Stomach (tissue), 9 donors: ENCODE results near the gene CYP27C1. TPM values are rescaled to one million over a fixed set of nuclear protein-coding genes. Genes with fewer than 3 reads are reported as not detected.

ENCODE experiments used
- DNase-seq, 2 donors: peaks; one replicate each; pipeline versions ENCODE4 v3.0.0 to v3.0.0-alpha.2; 2013 to 2019
- H3K27ac ChIP-seq, 5 donors: fragments of 200-600 bp in 4 of 5; sonication (generic) in 4 of 5; one replicate each; pipeline ENCODE4 v1.5.1; 2013 to 2019; ENCODE audit warnings: mild to moderate bottlenecking in 1 of 5, moderate library complexity in 1 of 5
- H3K27me3 ChIP-seq, 3 donors: fragments of 200-600 bp; sonication (generic); one replicate each; pipeline ENCODE4 v1.5.1; 2017 to 2019; ENCODE audit warnings: mixed run types in 1 of 3
- H3K36me3 ChIP-seq, 4 donors: fragments of 200-600 bp; sonication (generic); 1 replicate in 3 of 4; 2 replicates in 1 of 4; pipeline ENCODE4 v1.5.1; 2016 to 2019
- H3K4me1 ChIP-seq, 4 donors: fragments of 200-600 bp; sonication (generic); one replicate each; pipeline ENCODE4 v1.5.1; 2016 to 2019
- H3K4me3 ChIP-seq, 4 donors: fragments of 200-600 bp; sonication (generic) in 3 of 4; one replicate each; pipeline ENCODE4 v1.5.1; 2016 to 2019; ENCODE audit warnings: mild to moderate bottlenecking in 1 of 4
- H3K9me3 ChIP-seq, 4 donors: fragments of 200-600 bp; sonication (generic); one replicate each; pipeline ENCODE4 v1.5.1; 2016 to 2019
- EP300 ChIP-seq: sonication (generic); formaldehyde crosslinking; IDR thresholded peaks from one replicate; pipeline ENCODE4 v1.6.1; 2017; ENCODE audit warnings: antibody characterized with exemption
- POLR2A ChIP-seq, 4 donors: fragments of 450-650 bp; IDR thresholded peaks; one replicate each; pipeline ENCODE4 v1.6.1; 2016; ENCODE audit warnings: antibody characterized with exemption in 4 of 4, control low read depth in 2 of 4, mild to moderate bottlenecking in 1 of 4, moderate library complexity in 1 of 4
- POLR2AphosphoS5 ChIP-seq, 3 donors: sonication (generic); formaldehyde crosslinking; IDR thresholded peaks; one replicate each; pipeline ENCODE4 v1.6.1; 2016; ENCODE audit warnings: antibody characterized with exemption in 3 of 3
- WGBS, 5 donors: extraction: QIAGEN DNeasy Blood & Tissue Kit in 3 of 5; methylation state at CpG; one replicate each; pipeline versions ENCODE4 v1.1.5 to v1.1.7; 2013 to 2018; 5-methylcytosine and 5-hydroxymethylcytosine counted together
- intact Hi-C: fragments of 100-400 bp; cut with DNase I; formaldehyde crosslinking; loops from one replicate; pipeline ENCODE4 v1.15.1; 2023; ENCODE audit warnings: low total_unique reads
- polyA plus RNA-seq, 3 donors: library from polyadenylated mRNA; stranded (reverse); fragments of 200-250 nt; gene quantifications; one replicate each; pipeline ENCODE4 v1.2.3, GENCODE V29; 2013
- total RNA-seq, 5 donors: library from RNA; depleted of rRNA; stranded (reverse); fragments of >200 nt; gene quantifications; one replicate each; pipeline versions ENCODE4 v1.1.0 to v1.2.3, GENCODE V29; 2014 to 2016
- TF ChIP-seq, protein P1 (sequence below), 7 experiments: fragments of 450-650 bp in 4 of 7; fragments of 200-600 bp in 3 of 7; sonication (generic) in 3 of 7; IDR thresholded peaks; one replicate each; pipeline ENCODE4 v1.5.1; 2016 to 2019; ENCODE audit warnings: antibody characterized with exemption in 7 of 7, control low read depth in 2 of 7, mild to moderate bottlenecking in 1 of 7
- donor health status: healthy with polysubstance abuse.
- donor health status: Bipolar disorder and iron deficiency.
- donor health status: healthy.

CYP27C1 gene
- total and polyA plus RNA-seq, 8 donors = 0.25 to 3.5 (median 0.40) TPM; not detected in 4

DNA sequence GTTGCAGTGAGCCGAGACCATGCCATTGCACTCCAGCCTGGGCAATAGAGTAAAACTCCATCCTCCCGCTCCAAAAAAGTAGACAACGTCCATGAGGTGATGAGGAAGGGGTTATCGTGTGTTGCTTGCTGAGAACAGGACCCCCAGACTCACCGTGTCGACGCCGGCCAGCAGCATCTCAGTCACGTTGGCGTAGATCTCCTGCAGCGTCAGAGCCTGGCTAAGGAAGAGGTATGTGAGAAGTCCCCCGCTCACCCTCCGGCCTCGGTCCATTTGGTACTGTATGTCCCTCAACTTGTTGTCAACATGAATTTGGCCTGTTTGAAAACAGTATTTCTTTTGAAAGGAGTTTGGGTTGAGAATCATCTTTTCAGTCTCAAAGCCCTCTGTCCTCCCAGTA is 20.9 kb downstream of the CYP27C1 start:
- TF ChIP-seq EP300 (no peak), POLR2A (IDR thresholded peaks at IDR 0.05) (no peak), POLR2AphosphoS5 (IDR thresholded peaks at IDR 0.05) (no peak)
- TF ChIP-seq, protein P1, sequence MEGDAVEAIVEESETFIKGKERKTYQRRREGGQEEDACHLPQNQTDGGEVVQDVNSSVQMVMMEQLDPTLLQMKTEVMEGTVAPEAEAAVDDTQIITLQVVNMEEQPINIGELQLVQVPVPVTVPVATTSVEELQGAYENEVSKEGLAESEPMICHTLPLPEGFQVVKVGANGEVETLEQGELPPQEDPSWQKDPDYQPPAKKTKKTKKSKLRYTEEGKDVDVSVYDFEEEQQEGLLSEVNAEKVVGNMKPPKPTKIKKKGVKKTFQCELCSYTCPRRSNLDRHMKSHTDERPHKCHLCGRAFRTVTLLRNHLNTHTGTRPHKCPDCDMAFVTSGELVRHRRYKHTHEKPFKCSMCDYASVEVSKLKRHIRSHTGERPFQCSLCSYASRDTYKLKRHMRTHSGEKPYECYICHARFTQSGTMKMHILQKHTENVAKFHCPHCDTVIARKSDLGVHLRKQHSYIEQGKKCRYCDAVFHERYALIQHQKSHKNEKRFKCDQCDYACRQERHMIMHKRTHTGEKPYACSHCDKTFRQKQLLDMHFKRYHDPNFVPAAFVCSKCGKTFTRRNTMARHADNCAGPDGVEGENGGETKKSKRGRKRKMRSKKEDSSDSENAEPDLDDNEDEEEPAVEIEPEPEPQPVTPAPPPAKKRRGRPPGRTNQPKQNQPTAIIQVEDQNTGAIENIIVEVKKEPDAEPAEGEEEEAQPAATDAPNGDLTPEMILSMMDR (IDR thresholded peaks at IDR 0.05) = no peak
- Histone ChIP-seq H3K27ac (no peak overlapping the region), H3K36me3 (no peaks in the 10 kb centered on the region), H3K9me3 (no peaks in the 10 kb centered on the region), H3K4me1 (peaks cover 0 to 3% (median 1%) of the 10 kb centered on the region in 4 donors), H3K27me3 (no peaks in the 10 kb centered on the region), H3K4me3 (no peak overlapping the region)
- WGBS, 5 donors = 85 to 95% (median 90%) methylated on average over 12 to 14 of the region's 14 CpGs
- intact Hi-C loops = no loop called here
- no peak for DNase-seq

DNA sequence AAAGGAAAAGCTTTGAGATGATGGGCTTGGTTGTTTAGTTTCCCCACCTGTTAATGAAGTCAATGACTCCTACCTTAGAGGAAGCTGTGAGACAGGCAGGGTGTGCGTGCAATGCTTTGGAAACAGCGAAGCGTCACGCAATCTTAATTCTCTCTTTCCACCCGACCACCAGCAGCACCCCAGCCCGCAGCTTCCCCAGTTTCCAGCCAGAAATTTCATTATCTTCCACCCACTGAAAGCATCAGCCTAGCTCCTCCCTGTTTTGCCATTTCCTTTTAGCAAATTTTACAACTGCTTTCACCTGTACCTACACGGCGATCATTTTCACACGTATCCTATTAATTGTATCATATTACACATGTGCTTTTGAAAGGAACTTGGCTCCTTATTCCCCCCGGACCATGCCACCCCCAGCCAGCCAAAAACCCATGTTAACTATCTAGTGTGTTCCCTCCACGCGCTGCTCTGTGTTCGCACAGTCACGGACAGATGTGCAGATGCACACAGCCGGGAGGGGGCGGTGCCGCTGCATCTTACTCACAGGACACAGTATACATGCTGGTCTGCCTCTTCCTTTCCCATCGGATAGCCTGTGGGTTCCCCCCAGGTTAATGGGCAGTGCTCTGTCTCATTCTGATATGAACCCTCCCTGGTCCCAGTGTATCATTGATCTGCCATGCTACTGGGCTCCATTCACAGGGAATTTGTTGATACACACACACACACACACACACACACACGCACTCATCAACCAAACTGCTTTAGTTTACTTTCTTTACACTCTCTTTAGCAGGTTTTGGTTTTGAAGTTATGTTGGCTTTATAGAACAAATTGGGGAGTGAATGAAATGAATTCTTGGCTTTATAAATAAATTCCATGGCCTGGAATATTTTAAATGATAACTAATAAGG is 22.4 kb downstream of the CYP27C1 start:
- H3K27ac ChIP-seq = no peak overlapping the region
- H3K36me3 ChIP-seq = no peaks in the 10 kb centered on the region
- H3K4me1 ChIP-seq = peaks cover 0 to 14% (median 5%) of the 10 kb centered on the region in 4 donors
- no peaks in the 10 kb centered on the region for H3K9me3 ChIP-seq
- intact Hi-C loops = no loop called here
- 51 to 66% (median 60%) methylated on average over 19 of the region's 19 CpGs for WGBS, 5 donors
- TF ChIP-seq POLR2A (IDR thresholded peaks at IDR 0.05) (no peak), EP300 (no peak), POLR2AphosphoS5 (IDR thresholded peaks at IDR 0.05) (no peak)
- TF ChIP-seq, protein P1 (IDR thresholded peaks at IDR 0.05) = peak in 5 of 7 experiments; percentile 31 to 48 (median 39)
- H3K27me3 ChIP-seq = no peaks in the 10 kb centered on the region
- H3K4me3 ChIP-seq = no peak overlapping the region
- DNase-seq = peak; percentile 69 to 80

DNA sequence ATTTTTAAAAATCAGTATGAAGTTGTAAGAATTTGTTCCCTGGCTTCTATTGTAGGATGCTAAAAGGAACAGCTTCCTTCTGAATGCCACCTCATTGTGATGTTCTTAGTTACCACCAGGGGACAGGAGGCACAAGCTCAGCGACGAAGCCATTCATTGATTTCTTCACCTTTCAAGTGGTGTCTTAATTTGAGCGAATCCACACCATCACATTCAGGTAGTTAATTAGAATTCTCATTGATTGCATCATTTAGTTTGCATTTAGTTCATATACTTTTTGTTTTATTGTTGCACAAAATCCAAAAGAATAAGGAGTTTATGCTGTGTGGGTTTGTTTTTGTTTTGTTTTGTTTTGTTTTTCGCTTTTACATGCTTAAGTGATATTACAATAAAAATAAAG is 23.1 kb downstream of the CYP27C1 start:
- no peaks in the 10 kb centered on the region for H3K36me3 ChIP-seq
- no peaks in the 10 kb centered on the region for H3K27me3 ChIP-seq
- no peak for DNase-seq
- peaks cover 0 to 14% (median 5%) of the 10 kb centered on the region in 4 donors for H3K4me1 ChIP-seq
- intact Hi-C loops = no loop called here
- H3K9me3 ChIP-seq = no peaks in the 10 kb centered on the region
- TF ChIP-seq POLR2A (IDR thresholded peaks at IDR 0.05) = no peak
- TF ChIP-seq, protein P1 (IDR thresholded peaks at IDR 0.05) = peak in 3 of 7 experiments; percentile 11 to 32 (median 15)
- TF ChIP-seq POLR2AphosphoS5 (IDR thresholded peaks at IDR 0.05) = no peak
- no peak overlapping the region for H3K4me3 ChIP-seq
- no peak overlapping the region for H3K27ac ChIP-seq
- 75 to 81% (median 78%) methylated on average over 4 of the region's 4 CpGs for WGBS, 5 donors

DNA sequence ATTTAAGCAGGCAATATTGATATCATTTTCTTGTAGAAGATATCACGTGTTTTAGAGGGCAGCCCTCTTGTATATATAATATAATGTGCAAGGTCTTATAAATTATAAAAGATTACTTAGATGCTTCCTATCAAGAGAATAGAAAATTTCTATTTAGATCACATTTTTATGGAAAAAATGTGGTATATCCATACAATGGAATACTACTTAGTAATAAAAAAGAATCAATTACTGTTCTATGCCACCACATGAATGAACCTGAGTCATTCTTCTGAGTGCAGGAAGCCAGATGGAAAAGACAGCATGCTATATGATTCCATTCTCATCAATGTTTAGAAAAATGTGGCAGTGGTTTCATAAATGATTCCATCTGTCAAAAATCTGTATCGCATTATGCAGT is 23.6 kb downstream of the CYP27C1 start:
- intact Hi-C loops = no loop called here
- no peak for TF ChIP-seq EP300
- TF ChIP-seq POLR2AphosphoS5 (IDR thresholded peaks at IDR 0.05) = no peak
- TF ChIP-seq POLR2A (IDR thresholded peaks at IDR 0.05) = no peak
- TF ChIP-seq, protein P1 (IDR thresholded peaks at IDR 0.05) = no peak
- Histone ChIP-seq H3K4me1 (peaks cover 0 to 14% (median 5%) of the 10 kb centered on the region in 4 donors), H3K27me3 (no peaks in the 10 kb centered on the region), H3K36me3 (no peaks in the 10 kb centered on the region), H3K4me3 (no peak overlapping the region), H3K9me3 (no peaks in the 10 kb centered on the region), H3K27ac (no peak overlapping the region)
- 86 to 98% (median 96%) methylated on average over 2 of the region's 2 CpGs for WGBS, 5 donors
- no peak for DNase-seq
